ENCODE results near the gene COL23A1.
A peak's percentile ranks its signal among the peaks of the same experiment; 100 is the strongest.

The COL23A1 gene

DNA sequence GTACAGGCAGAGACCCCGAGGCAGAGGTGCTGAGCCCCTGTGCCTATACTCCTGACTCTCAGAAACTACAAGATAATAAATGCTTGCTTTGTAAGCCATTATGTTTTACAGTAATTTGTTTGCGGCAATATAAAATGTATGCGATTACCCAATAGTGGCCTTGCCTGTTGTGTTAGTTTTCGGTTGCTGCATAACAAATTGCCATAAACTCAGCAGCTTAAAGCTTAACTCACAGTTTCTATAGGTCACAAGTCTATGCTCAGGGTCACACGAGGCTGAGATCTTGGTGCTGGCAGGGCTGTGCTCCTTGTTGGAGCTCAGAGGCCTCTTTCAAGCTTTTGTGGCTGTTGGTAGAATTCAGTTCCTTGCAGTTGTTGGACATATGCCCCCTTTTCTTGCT, 114.8 kb downstream of the COL23A1 start:
- DNase-seq (ENCODE audit: low read depth), result no peak

DNA sequence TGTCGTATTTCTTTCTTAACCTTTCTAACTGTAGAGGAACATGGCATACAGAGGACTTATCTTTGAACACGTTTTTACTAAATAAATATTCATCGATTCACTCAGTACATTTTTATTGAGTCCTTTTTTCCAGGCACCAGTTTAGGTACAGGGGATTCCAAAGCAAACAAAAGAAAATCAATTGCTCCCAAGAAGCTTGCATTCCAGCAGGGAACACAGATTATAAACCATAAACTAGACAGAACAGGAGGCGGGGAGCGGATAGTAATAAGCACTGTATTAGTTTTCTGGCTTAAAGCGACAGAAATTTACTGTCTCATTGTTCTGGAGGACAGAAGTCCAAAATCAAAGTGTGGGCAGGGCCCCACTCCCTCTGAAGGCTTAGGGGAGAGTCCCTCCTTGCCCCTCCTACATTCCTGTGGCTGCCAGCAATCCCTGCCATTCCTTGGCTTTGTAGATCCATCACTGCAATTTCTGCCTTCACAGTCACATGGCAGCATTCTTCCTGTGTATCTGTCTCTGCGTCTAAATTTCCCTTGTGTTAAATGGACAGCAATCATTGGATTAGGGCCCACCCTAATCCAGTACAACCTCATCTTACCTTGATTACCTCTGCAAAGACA, 115.5 kb downstream of the COL23A1 start:
- DNase-seq (ENCODE audit: low read depth), result peak; percentile 20

DNA sequence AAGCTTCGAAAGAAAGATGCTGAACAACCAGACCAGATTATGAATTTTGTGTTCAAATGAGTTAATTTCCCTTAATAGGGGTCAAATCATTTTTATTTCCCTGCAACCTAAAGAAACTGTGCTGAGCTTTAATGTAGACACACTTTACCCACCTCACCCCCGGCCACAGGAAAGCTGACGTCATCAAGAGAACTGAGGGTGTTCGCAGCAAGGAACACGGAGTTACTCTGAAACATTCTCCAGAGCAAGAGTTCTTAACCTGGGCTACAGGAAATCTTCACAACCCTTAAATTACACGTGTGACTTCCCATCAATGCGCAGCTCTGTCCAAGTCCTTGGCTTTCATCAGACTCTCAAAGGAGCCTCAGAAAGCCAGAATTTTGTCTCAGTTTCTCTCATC, 116.3 kb downstream of the COL23A1 start:
- DNase-seq (ENCODE audit: low read depth), result no peak

DNA sequence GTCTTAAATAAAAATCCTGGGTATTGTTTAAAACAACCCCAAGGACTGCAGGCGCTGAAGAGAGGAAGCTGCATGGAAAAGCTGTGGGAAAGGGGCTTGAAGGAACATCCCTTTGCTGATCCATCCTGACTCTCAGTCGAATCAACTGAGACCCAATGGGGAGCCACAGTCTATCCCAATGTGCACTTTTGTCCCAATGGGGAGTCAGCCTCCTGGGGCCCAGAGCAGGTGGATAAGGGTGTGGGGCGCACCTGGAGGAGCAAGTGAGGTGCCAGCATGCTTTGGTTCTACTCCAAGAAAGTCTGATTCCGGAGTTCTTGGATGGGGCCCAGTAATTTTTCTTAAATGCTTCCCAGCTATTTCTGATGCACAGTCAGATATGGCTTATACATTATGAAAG, 118.1 kb downstream of the COL23A1 start:
- DNase-seq (ENCODE audit: low read depth), result no peak

DNA sequence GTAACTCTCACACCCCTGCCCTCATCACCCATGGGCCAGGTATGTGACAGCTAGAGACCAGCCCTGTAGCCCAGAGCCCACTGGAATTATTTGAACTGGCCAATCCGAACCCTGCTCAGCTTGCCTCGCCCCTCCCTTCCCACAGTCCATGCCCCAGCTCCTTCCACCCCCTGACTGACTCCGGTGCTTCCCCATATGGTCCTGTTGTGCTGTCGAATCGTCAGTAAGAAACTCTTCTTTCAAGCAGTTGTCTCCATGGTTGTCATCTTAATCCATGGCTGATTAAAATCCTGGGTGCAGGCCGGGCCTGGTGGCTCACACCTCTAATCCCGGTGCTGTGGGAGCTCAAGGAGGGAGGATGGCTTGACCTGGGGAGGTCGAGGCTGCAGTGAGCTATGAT, 118.5 kb downstream of the COL23A1 start:
- DNase-seq (ENCODE audit: low read depth), result peak; percentile 4

DNA sequence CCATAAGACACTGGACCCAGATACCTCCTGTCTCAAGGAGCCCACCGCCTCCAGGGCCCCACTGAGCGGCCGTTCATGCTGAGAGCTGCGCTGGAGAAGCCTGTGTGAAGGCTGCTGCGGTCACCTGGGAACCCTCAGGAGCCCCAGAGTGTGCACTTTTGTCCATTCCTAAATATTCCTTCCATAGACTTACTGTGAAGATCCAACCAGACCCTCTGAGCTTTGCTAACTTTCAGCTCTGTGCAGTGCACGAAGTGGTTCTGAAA, 119.5 kb downstream of the COL23A1 start:
- DNase-seq (ENCODE audit: low read depth), result no peak

DNA sequence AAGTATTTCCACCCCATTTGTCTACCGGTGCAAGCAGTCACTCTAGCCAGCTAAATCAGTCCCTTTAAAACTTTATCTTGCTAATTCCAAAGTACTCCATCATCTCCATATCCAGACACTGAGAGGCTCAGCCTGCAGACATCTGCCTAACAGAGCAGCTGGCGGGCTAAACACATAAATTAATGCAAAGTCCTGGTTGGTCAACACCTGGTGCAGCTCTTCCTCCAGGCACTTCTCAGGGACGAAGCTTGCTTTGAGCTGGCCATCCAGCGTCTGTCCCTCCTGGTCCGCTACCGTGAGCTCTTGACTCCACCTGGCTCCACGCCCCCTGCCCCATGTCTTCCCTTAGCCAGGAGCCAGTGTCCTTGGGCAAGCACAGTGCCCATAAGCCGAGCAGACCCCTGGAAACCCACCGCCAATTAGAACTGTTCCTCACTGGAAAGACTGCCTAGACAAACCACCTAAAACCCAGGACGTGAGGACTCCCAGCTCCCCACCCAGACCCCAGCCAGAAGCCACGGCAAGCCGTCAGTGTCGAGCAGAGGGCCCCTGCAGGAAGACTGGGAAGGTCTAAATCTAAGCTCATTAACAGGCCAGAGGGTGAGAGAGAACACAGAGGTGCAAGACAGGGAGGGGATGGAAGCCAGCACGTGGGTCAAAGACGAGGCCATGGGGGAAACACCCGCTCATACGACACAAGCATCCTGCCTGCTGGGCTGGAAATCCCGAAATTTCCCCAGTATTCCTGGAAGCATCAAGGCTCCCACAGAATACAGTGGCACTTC, 120.0 kb downstream of the COL23A1 start:
- DNase-seq (ENCODE audit: low read depth), result no peak

DNA sequence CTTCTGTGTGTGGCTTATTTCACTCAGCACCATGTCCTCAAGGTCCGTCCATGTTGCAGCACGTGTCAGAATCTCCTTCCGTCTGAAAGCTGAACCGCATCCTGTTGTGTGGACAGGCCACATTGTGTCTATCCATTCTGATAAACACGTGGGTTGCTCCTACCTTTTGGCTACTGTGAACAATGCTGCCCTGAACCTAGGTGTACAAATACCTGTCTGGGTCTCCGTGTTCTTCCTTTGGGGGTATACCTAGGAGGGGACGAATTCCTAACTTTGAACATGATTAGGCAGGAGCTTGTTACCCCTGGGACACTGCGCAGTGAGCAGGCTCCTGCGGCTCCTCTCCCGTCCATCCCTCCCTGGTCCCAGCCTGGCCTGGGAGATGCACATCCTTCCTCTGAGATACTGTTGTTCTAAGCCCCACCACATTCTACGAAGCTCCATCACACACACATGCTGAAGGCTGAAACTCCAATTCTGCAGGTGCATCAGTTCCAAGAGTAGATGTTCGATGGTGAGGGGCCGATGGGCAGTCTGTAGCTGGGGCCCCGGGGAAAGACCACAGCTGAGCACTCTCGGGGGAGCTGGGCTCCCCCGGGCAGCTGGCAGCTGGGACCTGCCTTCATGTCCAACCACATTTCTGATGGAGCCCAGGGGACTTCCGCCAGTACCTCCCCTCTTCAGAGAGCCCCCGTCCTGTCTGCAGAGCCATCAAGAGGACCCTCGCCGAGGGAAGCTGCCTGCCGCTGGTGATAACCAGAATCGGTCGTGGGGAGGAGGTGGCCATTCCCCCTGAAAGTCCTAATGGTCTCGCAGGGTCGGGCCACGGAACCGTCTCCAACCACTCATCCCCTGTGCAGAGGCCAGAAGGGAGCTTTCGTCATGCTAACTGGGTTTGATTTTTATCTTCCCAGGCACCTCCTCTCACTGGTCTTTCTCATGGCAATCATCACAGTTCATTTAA, 120.9 kb downstream of the COL23A1 start:
- no peak for DNase-seq (ENCODE audit: low read depth)

DNA sequence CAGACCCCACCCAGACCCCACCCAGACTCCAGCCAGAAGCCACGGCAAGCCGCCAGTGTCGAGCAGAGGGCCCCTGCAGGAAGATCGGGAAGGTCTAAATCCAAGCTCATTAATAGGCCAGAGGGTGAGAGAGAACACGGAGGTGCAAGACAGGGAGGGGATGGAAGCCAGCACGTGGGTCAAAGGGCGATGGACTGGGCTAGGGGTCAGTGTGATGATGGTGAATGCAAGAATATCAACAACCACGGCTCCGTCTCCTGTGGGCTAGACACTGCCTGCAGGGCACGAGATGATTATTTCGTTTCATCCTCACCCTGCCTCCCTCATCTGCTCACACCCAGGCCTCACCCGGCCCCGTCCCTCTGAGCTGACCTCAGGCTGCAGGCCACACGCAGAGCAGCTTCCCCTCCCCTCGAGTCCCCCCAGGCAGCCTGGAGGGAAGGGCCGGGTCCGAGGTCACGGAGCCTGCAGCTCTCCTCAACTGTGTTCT, 122.0 kb downstream of the COL23A1 start:
- no peak for DNase-seq (ENCODE audit: low read depth)

DNA sequence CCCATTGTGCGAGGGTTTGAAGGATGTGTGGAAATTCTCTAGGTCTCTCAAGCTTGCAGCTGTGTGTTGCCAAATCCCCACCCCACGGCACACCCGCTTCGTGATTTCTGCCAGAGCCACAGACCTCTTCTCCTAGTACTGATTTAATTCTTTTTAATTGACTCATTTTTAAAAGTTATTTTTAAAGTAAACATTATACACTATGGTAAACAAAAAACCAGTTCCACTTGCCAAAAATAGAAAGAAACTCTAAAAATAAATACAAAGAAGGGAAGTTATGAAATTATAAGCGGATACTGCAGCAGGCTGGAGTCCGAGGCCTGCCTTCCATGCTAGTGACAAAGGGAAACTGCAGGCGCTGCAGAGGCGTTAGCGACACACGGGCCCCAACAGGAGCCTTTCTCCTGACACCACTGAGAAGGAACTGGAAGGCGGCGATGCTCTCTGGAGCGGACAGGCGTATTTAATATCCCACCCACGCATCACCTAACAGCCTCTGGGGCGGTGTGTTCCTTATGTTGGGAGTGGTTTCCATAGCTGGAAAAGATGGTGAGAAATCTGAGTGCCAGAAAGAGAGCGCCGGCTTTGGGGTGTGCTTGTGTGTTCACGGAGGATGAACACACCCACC, 122.5 kb downstream of the COL23A1 start:
- DNase-seq (ENCODE audit: low read depth), result peak; percentile 37

DNA sequence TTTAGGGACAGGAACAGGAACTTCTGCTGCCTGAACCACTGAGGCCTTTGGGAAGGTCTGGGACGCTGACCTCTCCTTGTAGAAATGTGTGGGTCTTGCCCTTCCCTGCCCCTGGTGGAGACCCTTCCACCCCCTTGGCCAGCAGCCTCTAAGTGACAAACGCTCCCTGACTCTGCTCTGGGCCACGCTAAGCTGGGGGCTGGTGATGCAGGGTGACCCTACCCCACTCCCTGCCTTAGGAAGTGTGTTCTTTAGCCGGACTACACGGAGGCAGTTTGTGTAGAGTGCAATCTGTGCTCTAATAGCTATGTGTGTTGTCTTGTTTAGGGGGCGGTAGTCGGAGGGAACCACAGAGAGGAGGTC, 123.0 kb downstream of the COL23A1 start:
- DNase-seq (ENCODE audit: low read depth), result no peak

DNA sequence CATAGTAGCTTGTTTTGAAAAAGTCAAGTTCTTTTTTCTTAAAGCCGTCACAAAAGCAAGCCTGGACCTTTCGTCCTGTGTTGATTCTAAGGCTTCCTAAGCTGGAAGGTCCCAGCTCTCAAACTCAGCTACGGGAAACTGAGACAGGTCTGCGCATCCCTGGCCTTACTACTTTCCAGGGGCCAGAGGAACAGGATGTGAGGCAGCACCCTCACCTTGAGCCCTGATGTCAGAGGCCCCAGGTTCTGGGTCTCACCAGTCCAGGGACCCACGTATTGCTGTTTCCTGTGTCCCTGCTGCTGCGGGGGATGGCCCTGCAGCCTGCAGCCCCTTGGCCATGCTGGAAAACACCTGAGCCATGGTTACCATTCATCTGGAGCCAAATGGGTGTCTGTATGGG, 123.9 kb downstream of the COL23A1 start:
- no peak for DNase-seq (ENCODE audit: low read depth)

DNA sequence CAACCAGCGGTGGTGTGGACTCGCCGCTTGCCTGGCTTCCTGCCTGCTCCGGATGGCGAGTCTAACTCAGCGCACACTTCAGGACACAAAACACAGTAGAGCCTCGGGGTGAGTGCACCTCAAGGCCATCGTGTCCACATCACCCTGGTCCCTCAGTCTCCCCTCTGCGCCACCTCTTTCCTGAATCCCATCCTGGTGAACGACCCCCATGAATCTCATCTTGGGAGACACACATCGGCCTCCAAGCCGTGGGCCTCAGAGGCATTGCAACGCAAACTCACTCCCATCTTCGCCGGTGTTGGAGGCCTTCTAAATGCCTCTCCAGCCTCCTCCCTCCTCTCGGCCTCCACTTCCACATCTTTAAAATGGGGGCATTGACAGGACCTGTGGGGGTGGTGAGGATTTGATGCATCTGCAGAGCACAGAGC, 124.3 kb downstream of the COL23A1 start:
- DNase-seq (ENCODE audit: low read depth), result no peak

DNA sequence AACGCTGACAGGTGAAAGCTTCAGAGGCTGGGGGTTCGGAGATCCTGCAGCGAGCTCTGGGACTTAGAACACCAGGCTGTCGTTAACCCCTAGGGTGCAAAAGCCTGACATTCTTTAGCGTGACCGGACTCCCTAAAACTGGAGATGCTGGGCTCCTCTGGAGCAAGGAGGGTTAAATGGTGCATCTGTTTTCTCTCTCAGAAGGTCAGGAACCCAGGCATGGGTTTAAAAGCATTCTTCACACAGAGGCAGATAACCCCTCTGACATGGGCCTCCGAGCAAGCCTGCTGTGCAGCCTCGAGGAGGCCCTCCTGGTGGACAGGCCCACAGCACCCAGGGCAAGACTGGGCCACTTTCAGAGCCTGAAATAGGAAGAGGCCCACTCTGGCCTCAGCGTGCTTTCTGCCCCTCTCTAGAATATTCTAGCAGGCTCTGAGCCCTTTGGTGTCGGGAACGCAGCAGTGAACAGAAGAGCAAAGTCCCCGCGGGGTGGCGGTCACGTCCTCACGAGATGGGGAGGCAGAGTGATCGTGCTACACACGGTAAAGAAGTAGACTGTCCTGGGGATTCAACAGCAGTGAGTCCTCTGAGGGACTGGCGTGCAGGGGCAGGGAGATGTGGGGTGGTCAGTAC, 124.8 kb downstream of the COL23A1 start:
- no peak for DNase-seq (ENCODE audit: low read depth)

DNA sequence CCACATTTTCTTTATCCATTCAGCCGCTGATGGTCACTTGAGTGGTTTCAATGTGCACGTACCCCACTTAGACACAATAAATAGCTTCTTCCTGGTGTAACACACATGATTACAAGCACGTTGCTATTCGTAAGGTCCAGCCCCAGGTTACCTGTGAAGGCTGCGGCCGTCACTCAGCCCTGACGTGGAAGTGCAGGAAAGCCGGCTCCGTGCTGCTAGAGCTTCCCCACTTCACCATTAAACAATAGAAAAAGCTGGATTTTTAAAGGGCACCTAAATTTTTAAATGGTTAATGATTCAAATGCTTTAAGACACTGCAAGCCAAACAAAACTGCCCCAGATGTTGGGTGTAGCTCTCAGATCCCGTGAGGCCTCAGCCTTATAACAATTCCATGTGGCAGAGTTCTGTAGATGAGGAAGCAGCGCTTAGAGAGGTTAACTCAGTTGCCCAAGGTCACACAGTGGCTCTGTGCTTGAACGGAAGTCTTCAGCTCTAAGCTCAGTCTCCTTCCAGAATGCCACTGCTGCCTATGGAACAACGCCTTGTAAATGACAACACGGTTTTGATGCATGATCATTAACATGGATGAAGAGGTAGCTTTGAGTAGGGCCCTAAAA, 125.7 kb downstream of the COL23A1 start:
- no peak for DNase-seq (ENCODE audit: low read depth)

DNA sequence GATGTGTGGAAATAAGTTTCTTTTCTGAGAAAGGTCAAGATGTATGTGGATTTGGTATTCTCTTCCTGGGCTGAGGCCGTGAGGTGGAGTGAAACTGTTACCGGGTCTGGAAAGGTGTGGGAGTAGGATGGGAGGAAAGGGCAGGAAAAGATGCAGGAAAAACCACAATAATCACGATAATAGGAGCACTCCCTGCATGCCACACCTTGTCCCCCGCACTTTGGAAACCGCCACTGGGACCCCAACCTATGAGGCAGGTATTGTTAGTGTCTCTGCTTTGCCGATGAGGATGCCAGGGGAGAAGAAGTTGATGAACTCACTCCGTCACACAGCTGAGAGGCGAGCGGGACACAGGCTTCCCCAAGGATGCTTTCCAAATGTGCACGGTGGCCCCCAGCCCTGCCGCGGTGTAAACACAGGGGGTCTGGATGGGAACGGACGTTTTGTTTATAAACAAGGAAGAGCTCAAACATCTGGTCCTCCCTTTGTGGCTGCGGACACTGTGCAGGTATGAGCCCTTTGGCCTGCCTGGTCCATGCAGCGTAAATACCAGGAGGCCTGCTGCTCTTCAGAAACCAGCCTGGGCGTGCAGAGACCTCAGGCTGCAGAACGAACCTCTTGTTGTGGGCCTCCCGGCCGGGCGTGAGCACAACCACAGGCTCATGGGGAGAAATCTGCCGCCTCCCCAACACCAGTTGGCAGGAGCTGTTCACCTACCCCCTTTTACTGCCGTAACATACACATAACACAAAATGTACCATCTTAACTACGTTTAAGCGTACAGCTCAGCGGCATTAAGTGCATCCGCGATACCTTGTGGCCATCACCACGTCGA, 126.7 kb downstream of the COL23A1 start:
- DNase-seq (ENCODE audit: low read depth), result no peak

DNA sequence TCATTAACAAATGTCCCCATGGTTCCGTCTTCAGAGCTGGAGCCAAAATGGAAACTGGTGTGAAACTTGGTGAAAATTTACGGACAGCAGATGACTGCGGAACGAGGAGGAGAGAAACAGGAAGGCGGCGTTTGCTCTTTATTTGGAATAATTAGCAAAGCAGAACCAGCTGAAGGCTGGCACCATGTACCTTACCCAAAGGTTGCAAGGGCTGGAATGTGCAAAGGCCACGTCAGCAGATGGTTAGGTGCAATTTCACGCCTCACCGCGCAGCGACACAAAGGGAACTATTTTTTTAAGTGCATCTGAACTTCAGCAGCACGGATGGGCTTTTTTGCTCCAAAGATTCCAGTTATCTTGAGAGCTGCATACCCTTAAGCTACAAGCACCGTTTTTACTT, 127.4 kb downstream of the COL23A1 start:
- no peak for DNase-seq (ENCODE audit: low read depth)

DNA sequence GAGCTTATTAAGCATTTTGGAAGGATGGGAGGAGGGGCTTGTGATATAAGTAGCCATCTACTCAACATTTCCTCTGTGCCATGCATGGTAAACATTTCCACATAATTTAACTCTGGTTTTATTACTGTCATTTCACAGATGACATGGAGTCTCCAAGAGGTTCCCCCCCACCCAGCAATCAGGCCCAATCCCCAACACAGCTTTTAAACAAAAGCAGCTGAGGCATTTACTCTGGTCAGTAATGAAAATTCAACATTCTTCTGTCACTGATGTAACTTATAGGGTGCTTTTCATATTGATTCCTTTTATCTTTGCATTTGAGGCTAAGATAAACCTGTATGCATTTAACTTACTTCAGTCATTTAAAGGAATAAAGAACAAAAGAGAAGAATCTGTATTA, 128.1 kb downstream of the COL23A1 start:
- no peak for DNase-seq (ENCODE audit: low read depth)

DNA sequence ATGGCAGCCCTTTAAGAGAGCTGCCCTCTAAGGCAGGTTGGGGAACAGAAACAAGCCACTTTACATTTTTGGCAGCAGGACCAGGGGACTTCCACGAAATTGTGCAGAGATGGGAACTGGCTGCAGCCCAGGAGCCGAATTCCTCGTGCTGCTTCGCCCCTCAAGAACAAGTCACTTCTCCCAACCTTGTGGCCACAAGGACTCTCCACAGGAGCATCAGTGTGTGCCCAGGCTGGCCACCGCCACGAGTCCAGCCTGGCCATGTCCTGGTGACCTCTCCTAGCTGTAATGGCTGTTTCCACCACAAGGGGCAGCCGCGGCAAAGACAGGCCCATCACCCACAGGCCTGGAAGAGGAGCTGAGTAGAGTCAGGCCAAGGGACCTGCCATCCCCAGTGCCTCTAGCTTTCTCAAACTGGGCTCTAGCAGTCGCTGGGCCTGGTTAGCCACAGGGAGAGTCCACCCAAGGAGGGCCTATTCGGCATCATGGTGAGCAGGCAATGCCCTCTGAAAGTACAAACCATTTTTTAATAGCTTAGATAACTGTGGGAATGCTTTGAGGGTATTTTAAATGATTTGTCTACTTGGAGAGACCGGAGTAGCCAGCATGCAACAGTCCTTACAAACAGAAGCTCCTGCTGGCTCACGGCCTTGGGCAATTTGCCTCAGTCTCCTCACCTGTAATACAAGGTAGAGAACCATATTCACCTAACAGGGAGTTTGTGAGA, 129.0 kb downstream of the COL23A1 start:
- DNase-seq (ENCODE audit: low read depth), result peak; percentile 42

DNA sequence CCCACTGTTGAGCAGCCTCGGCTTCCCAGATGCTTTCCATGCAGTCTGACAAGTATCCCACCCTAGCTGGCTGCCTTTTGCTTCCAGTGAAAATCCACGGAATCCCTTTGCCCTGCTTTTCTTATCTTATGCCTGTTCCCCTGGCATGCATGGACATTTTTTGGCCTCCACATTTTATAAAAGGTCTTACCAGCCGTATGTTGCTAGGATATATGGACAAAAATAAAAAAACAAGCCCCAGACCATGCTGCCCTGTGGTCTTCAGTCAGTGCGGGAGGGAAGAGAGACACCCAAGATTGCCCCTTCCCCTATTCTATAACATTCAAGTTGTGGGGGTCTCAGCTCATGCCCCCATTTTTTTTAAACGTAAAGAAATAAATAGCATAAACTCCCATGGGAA, 129.6 kb downstream of the COL23A1 start:
- no peak for DNase-seq (ENCODE audit: low read depth)

Measured in iris pigment epithelial cell (primary cell).